Mesenteric fat pad (tissue), 1 donor: ENCODE data around the gene ISCA2. TPM values are rescaled to one million over a fixed set of nuclear protein-coding genes. Genes with fewer than 3 reads are reported as not detected.

Source experiments
- DNase-seq: peaks from one replicate; pipeline ENCODE4 v3.0.0-alpha.2; 2020; ENCODE audit warnings: low spot score
- total RNA-seq: library from RNA; stranded (reverse); fragmentation: NEBNext Ultra II Directional; extraction: Animal tissue kit (Norgen Biotek cat#: 25700); gene quantifications from one replicate; pipeline ENCODE4 v1.2.1, GENCODE V29; 2021
- donor health status: DM: yes; HTN: yes; CAD: no.

Gene ISCA2
- total RNA-seq, 1 donor from 2014 or later, result 17.8 TPM

DNA sequence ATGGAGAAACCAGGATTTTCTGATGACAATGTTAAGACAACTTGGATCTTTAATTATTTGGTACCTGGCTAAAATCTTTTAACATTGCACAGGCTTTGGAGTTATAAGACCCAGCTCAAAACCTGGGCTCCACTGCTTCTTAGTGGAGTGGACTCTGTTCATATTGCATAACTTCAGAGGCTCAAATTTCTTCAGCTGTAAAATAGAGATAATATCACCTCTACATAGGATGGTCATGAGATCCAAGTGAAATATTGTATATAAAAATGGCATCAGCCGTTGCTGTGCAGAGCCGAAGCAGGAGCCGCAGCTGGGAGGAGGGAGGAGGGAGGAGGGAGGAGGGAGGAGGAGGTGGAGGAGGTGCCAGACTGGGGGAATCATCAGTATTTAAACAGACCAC, 11.0 kb upstream of the ISCA2 start:
- no peak for DNase-seq

DNA sequence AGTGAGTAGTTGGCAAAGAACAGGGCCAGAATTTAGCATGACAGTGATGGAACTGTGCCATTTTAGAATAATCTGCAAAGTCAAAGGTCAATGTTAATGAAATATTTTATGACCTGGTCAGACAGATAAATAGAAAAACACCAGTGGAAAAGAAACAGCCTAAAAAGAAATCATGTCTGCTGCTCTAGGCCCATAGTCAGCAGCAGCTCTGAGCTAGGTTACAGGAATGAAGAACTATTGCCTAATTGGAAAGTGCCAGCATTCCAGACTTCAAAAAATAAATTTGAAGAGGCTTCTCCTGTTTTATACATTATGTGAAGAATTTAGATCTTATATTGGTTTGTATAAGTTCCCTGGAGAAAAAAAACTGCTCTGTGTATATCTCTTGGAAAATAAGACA, 10.2 kb upstream of the ISCA2 start:
- no peak for DNase-seq

GRCh38 chr14:74486164-74486563, 7.4 kb upstream of the ISCA2 start:
- no peak for DNase-seq

DNA sequence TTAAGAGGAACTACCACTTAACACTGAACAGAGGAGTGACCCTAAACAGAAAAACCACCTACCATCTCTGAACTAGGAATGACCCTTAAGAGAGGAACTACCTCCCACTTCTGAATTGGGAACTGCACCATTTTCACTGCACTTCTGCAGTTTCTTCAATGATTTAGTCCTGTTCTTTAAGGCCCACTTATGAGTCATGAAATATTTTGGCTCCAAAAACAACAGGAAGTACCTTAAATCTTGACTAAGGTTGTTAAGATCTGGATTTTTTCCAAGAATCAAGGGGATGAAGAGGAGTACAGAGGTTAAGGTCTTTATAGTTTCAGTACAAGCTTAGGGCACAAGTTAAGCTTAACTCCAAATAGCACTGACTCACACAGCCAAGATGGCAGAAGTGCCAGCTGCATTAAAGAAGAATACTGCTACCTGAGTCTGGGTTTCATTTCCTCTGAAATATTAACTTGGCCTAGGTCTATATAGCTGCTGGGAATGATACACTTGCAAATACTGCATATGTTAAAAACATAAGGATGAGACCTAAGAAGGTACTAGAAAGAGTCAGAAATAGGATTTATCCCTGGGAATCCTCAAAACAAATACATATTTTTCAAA, 4.7 kb upstream of the ISCA2 start:
- DNase-seq, result no peak

GRCh38 chr14:74490486-74490885, 3.1 kb upstream of the ISCA2 start:
- DNase-seq, result no peak

DNA sequence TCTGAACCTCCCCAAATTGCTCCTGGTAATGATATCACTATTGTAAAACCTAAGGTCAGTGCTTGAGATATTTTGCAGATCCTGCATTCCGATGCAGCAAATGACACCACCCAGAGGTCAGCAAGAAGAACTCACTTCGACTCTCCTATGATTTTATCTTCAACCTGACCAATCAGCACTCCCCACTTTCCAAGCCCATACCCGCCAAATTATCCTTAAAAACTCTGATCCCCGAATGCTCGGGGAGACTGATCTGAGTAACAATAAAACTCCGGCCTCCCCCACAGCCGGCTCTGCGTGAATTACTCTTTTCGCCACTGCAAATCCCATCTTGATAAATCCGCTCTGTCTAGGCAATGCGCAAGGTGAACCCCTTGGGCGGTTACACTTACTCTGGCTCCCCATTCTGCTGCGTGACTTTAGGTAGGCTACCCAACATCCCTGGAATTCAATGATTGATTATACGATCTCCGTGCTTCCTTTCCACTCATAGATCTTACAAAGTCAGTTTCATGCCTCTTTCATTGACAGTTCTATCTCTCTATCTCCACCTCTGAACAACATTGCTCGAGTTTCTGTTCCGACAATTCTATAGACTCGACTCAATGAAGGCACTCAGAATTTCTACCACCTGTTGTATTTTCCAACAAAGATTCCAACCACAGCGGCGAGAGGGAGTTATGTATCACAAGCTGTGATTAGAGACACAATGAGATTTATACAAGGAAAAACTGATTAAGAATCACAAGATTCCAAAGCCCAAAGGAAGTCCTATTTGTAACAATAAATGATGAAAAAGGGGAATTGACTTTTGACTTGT, 1.4 kb upstream of the ISCA2 start:
- no peak for DNase-seq

GRCh38 chr14:74492776-74493342, 706 bp upstream of the ISCA2 start, which contains the start of gene NPC2:
Gene NPC2, minus strand, starts transcription at chr14:74493305. Its CDS starts 31 bp downstream, at chr14:74493274.
- no peak for DNase-seq

GRCh38 chr14:74495356-74495755, 1.8 kb downstream of the ISCA2 start:
- no peak for DNase-seq

GRCh38 chr14:74500417-74501134, 7.0 kb downstream of the ISCA2 start:
- DNase-seq, result no peak

DNA sequence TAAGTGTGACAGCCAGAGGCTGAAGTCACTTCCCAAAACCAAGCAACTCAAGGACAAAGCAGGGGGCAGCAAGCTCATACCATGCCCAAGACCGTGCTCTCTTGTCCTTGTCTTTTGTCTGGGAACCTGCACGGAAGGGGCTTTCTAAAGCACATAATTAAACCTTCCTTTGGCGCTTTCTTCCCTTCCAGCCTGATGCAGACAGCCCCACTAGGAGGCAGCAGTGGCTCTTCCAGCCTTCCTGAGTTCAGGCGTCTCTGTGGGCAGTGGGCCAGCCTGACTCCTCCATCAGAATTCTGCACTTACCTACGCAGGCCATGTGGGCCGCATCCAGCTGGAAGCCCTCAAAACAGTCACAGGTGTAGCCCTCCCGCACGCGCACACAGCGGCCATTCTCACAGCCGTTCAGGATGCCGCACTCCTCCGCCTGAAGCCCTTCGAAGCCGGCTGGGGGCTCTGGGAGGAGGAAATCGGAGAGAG, 7.6 kb downstream of the ISCA2 start:
- no peak for DNase-seq

DNA sequence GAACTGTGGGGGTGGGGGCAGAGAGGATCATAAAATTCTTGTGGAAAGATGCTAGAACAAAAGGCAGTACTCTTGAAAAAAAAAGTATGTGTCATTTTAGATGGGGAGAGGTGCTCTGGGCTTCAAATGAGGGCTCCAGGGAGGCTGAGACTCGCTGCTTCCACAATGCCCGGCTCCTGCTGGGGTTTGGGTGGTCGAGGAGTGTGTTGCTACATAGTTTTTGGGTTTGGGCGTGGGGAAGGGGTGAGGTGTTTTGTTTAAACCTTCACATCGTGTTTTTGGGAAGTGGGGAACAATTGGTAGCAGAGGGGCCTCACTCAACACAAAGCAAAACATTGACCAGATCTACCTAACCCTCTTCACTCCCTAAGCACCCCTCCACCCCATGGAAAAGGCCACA, 8.1 kb downstream of the ISCA2 start:
- no peak for DNase-seq

GRCh38 chr14:74502236-74503019, 8.9 kb downstream of the ISCA2 start:
- DNase-seq, result no peak

- no peak for DNase-seq
Observed at GRCh38 chr14:74503291-74503937, 9.8 kb downstream of the ISCA2 start.

- no peak for DNase-seq
Observed at GRCh38 chr14:74503938-74504335, 10.4 kb downstream of the ISCA2 start.

DNA sequence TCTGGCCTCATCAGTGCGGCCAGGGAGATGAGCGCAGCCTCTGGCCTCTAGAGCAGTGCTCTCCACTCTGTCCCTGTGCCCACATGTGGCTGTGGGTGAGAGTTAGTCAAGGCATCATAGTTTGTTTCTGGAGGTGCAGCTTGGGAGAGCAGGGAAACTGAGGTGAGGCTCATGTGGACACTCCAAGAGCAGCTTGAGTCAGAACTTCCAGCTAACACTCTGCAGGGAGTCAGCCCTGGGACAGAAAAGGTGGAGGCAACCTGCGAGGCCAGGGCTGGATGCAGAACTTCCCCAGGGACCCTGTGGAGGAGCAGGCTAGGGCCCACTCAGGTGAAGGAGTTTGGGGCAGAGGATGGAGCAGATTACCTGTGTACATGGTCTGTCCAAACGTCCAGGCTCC, 10.8 kb downstream of the ISCA2 start:
- DNase-seq, result peak; percentile 71

- peak; percentile 53 for DNase-seq
Observed at GRCh38 chr14:74504874-74505720, 11.5 kb downstream of the ISCA2 start.

DNA sequence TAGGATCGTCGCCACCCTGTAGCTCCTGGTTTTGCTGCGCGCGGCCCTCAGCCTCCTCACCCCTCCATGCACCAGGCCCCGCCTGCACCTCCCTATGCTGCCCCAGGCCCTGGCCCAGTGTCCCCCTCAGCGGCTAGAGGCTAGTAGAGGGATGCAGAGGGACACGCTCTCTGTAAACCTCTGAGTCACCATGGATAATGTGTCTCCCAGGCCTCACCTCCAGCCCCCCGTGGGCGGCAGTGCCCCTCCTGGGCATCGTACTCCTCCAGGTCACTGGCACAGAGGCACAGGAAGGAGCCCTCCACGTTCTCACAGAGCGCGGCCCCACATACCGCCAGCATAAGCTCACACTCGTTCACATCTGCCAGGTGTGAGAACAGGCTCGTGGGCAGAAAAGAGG, 12.3 kb downstream of the ISCA2 start:
- peak; percentile 85 for DNase-seq

- peak; percentile 49 for DNase-seq
Observed at GRCh38 chr14:74506411-74506851, 12.9 kb downstream of the ISCA2 start.

GRCh38 chr14:74507085-74507484, 13.5 kb downstream of the ISCA2 start:
- peak; percentile 62 for DNase-seq
